ENCODE results near the gene CRYL1. TPM values are rescaled to one million over a fixed set of nuclear protein-coding genes. Genes with fewer than 3 reads are reported as not detected.

The CRYL1 gene
- total and polyA plus RNA-seq, 9 of the 15 experiments (the other 6 are each of a cell fraction or from before 2014, with no cell fraction given) = 1.0 to 6.9 (median 2.4) TPM

DNA sequence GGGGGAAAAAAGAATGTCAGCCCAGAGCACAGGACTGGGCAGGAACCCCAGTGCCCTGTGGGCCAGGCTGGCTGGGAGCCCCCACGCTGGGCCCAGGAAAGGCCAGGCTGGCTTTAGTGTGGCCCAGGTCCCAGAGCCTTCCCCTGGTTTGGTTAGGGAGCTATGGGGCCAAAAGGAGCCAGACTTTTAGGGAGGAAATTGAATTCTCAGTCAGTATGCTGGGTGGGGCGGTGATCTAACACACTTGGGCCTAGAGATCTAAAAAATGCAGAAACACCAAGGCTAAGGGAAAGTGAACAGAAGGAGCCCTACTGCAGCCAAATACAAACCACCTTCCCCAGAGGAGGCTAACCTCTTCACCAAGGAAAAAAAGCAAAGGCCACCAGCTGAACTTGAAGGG is 137.5 kb downstream of the CRYL1 start:
- in situ Hi-C loops (cut with MboI) = no loop called here

More for the DNA sequence above, 137.5 kb downstream of the CRYL1 start:
- Histone ChIP-seq H3K27ac (ENCODE audit: extremely low read depth, low read depth, low read length) (no peak overlapping the region), H3K27me3 (ENCODE audit: control insufficient read depth in 2 of 2, insufficient read depth in 2 of 2, low read length in 2 of 2) (peaks cover 0 to 2% of the 10 kb centered on the region in 2 experiments; a peak in 1 of 5 replicates), H3K79me2 (ENCODE audit: control insufficient read depth, insufficient read depth, low read length) (no peaks in the 10 kb centered on the region), H3K4me3 (no peak overlapping the region), H3K9ac (ENCODE audit: insufficient read depth in 1 of 2, low read depth in 2 of 2, low read length in 2 of 2) (no peak overlapping the region), H3K36me3 (ENCODE audit: control insufficient read depth, insufficient read depth, low read length) (no peaks in the 10 kb centered on the region), H3K9me1 (ENCODE audit: control insufficient read depth, insufficient read depth, low read length) (no peaks in the 10 kb centered on the region), H4K20me1 (replicated peaks; ENCODE audit: control insufficient read depth, insufficient read depth, low read length) (no peaks in the 10 kb centered on the region), H3K4me1 (replicated peaks in 1 of 2; ENCODE audit: control insufficient read depth in 2 of 2, insufficient read depth in 2 of 2, low read length in 2 of 2) (no peaks in the 10 kb centered on the region), H3K9me3 (replicated peaks; ENCODE audit: control insufficient read depth, insufficient read depth, low read depth, low read length) (no peaks in the 10 kb centered on the region), H3K4me2 (ENCODE audit: insufficient read depth, low read length) (no peak overlapping the region), H2AFZ (ENCODE audit: low read depth, low read length) (no peak overlapping the region)
- ChIA-PET CTCF (ENCODE audit: low intra/inter-chr PET ratio) (no interaction called here), POLR2A (no interaction called here)
- BruUV-seq (replicated peaks) = no TSS peak
- TF ChIP-seq, protein P1, sequence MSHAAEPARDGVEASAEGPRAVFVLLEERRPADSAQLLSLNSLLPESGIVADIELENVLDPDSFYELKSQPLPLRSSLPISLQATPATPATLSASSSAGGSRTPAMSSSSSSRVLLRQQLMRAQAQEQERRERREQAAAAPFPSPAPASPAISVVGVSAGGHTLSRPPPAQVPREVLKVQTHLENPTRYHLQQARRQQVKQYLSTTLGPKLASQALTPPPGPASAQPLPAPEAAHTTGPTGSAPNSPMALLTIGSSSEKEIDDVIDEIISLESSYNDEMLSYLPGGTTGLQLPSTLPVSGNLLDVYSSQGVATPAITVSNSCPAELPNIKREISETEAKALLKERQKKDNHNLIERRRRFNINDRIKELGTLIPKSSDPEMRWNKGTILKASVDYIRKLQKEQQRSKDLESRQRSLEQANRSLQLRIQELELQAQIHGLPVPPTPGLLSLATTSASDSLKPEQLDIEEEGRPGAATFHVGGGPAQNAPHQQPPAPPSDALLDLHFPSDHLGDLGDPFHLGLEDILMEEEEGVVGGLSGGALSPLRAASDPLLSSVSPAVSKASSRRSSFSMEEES (CRISPR knock-in tag; IDR thresholded peaks at IDR 0.05) = no peak
- TF ChIP-seq ZNF282 (CRISPR knock-in tag; IDR thresholded peaks at IDR 0.05) (no peak), ZNF444 (CRISPR knock-in tag; IDR thresholded peaks at IDR 0.05) (no peak), CBFA2T3 (IDR thresholded peaks at IDR 0.05) (no peak), FOXM1 (IDR thresholded peaks at IDR 0.05; ENCODE audit: low read depth) (no peak), FOXM1 (CRISPR knock-in tag; IDR thresholded peaks at IDR 0.05; ENCODE audit: low read depth) (no peak), RBM22 (IDR thresholded peaks at IDR 0.05; ENCODE audit: low read depth, low read length, poor library complexity, severe bottlenecking) (no peak), TGIF2 (CRISPR knock-in tag; IDR thresholded peaks at IDR 0.05) (no peak), MXI1 (IDR thresholded peaks at IDR 0.05; ENCODE audit: low read depth, low read length) (no peak), NBN (IDR thresholded peaks at IDR 0.05; ENCODE audit: low read depth) (no peak), SIRT6 (IDR thresholded peaks at IDR 0.05; ENCODE audit: low read depth, low read length) (no peak), HMGN3 (IDR thresholded peaks at IDR 0.05; ENCODE audit: borderline replicate concordance, extremely low read depth, insufficient read length, low read depth, low read length) (no peak), PPARD (CRISPR knock-in tag; IDR thresholded peaks at IDR 0.05) (no peak), BRD9 (IDR thresholded peaks at IDR 0.05; ENCODE audit: low read depth, partially characterized antibody) (no peak)
- TF ChIP-seq, protein P2, sequence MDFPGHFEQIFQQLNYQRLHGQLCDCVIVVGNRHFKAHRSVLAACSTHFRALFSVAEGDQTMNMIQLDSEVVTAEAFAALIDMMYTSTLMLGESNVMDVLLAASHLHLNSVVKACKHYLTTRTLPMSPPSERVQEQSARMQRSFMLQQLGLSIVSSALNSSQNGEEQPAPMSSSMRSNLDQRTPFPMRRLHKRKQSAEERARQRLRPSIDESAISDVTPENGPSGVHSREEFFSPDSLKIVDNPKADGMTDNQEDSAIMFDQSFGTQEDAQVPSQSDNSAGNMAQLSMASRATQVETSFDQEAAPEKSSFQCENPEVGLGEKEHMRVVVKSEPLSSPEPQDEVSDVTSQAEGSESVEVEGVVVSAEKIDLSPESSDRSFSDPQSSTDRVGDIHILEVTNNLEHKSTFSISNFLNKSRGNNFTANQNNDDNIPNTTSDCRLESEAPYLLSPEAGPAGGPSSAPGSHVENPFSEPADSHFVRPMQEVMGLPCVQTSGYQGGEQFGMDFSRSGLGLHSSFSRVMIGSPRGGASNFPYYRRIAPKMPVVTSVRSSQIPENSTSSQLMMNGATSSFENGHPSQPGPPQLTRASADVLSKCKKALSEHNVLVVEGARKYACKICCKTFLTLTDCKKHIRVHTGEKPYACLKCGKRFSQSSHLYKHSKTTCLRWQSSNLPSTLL (IDR thresholded peaks at IDR 0.05) = no peak
- TF ChIP-seq, protein P3, sequence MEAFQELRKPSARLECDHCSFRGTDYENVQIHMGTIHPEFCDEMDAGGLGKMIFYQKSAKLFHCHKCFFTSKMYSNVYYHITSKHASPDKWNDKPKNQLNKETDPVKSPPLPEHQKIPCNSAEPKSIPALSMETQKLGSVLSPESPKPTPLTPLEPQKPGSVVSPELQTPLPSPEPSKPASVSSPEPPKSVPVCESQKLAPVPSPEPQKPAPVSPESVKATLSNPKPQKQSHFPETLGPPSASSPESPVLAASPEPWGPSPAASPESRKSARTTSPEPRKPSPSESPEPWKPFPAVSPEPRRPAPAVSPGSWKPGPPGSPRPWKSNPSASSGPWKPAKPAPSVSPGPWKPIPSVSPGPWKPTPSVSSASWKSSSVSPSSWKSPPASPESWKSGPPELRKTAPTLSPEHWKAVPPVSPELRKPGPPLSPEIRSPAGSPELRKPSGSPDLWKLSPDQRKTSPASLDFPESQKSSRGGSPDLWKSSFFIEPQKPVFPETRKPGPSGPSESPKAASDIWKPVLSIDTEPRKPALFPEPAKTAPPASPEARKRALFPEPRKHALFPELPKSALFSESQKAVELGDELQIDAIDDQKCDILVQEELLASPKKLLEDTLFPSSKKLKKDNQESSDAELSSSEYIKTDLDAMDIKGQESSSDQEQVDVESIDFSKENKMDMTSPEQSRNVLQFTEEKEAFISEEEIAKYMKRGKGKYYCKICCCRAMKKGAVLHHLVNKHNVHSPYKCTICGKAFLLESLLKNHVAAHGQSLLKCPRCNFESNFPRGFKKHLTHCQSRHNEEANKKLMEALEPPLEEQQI (IDR thresholded peaks at IDR 0.05) = no peak
- TF ChIP-seq, protein P4, sequence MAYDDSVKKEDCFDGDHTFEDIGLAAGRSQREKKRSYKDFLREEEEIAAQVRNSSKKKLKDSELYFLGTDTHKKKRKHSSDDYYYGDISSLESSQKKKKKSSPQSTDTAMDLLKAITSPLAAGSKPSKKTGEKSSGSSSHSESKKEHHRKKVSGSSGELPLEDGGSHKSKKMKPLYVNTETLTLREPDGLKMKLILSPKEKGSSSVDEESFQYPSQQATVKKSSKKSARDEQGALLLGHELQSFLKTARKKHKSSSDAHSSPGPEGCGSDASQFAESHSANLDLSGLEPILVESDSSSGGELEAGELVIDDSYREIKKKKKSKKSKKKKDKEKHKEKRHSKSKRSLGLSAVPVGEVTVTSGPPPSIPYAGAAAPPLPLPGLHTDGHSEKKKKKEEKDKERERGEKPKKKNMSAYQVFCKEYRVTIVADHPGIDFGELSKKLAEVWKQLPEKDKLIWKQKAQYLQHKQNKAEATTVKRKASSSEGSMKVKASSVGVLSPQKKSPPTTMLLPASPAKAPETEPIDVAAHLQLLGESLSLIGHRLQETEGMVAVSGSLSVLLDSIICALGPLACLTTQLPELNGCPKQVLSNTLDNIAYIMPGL (CRISPR knock-in tag; IDR thresholded peaks at IDR 0.05) = no peak
- intact Hi-C loops (cut with micrococcal nuclease) = no loop called here
- no peak for ATAC-seq
- no peak for FAIRE-seq
- no peak for DNase-seq (ENCODE audit: extremely low read depth in 1 of 4, low spot score in 3 of 4)
- WGBS (ENCODE audit: insufficient coverage, low coverage, missing lambda C conversion rate) = no CpG with 5 or more reads among the region's 2 CpGs

Data from K562 (cell line).